ENCODE measurements around the gene MRRF. TPM values are rescaled to one million over a fixed set of nuclear protein-coding genes. Genes with fewer than 3 reads are reported as not detected.

The MRRF gene
- total and polyA plus RNA-seq, 7 experiments from 2014 or later, result 18.6 to 35.8 (median 31.8) TPM

DNA sequence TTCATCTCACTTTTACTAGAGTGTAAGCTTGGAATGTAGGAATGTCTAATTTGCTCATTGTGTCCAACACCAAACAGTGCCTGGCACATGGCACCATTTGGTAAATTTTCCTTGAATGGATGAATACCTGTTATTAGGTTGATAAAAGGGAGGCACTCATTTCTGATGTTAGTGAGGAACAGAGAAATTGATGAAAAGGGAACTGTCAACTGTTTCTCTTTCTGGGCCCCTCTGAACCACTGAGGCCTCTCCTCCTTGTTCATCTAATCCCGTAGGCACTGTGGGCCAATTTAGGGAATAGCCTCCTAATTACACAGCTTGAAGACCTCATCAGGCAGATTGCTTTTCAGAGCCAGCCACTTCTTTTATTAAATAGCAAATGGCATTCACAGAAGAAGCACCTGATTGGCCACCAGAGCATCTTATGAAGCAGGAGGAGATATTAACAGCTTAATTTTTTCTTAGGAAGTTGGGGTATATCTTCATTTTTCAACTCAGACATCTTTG, 22.6 kb downstream of the MRRF start:
- Mint-ChIP-seq H3K9me3 (no peaks in the 10 kb centered on the region), H3K4me3 (no peak overlapping the region), H3K4me1 (peaks cover 0 to 1% (median 0%) of the 10 kb centered on the region in 7 donors), H3K36me3 (peaks cover 10 to 66% (median 33%) of the 10 kb centered on the region in 5 donors), H3K27ac (no peak overlapping the region), H3K27me3 (no peaks in the 10 kb centered on the region)
- no peak for DNase-seq
- POLR2A ChIA-PET, result no interaction called here
- Histone ChIP-seq H3K27ac (ENCODE audit: low read depth, low read length) (no peak overlapping the region), H3K36me3 (ENCODE audit: control insufficient read depth in 2 of 3, insufficient read depth in 3 of 3, low read length in 3 of 3) (peaks cover 0 to 63% (median 3%) of the 10 kb centered on the region in 3 experiments), H3K4me1 (ENCODE audit: control insufficient read depth in 2 of 2, insufficient read depth in 2 of 2, low read length in 2 of 2) (no peaks in the 10 kb centered on the region), H3K27me3 (ENCODE audit: control insufficient read depth in 2 of 2, insufficient read depth in 2 of 2, low read length in 2 of 2) (no peaks in the 10 kb centered on the region), H3K4me3 (ENCODE audit: low read length) (no peak overlapping the region), H3K9me3 (ENCODE audit: control insufficient read depth in 2 of 3, low read length in 3 of 3) (no peaks in the 10 kb centered on the region)
- CTCF ChIA-PET, result no interaction called here
- no peak for ATAC-seq
- intact Hi-C loops (cut with micrococcal nuclease), result no loop called here

- Histone ChIP-seq H3K9me3 (ENCODE audit: control insufficient read depth in 2 of 3, low read length in 3 of 3) (no peaks in the 10 kb centered on the region), H3K4me3 (ENCODE audit: low read length) (no peak overlapping the region), H3K4me1 (ENCODE audit: control insufficient read depth in 2 of 2, insufficient read depth in 2 of 2, low read length in 2 of 2) (no peaks in the 10 kb centered on the region), H3K27me3 (ENCODE audit: control insufficient read depth in 2 of 2, insufficient read depth in 2 of 2, low read length in 2 of 2) (no peaks in the 10 kb centered on the region), H3K36me3 (ENCODE audit: control insufficient read depth in 2 of 3, insufficient read depth in 3 of 3, low read length in 3 of 3) (peaks cover 0 to 66% (median 16%) of the 10 kb centered on the region in 3 experiments), H3K27ac (ENCODE audit: low read depth, low read length) (no peak overlapping the region)
- no peak for ATAC-seq
- POLR2A ChIA-PET, result no interaction called here
- H3K36me3 Mint-ChIP-seq, result peaks cover 17 to 77% (median 36%) of the 10 kb centered on the region in 5 donors
- no peaks in the 10 kb centered on the region for H3K9me3 Mint-ChIP-seq
- H3K27ac Mint-ChIP-seq, result no peak overlapping the region
- intact Hi-C loops (cut with micrococcal nuclease), result no loop called here
- no peak for DNase-seq
- H3K4me1 Mint-ChIP-seq, result no peaks in the 10 kb centered on the region
- CTCF ChIA-PET, result no interaction called here
- H3K4me3 Mint-ChIP-seq, result no peak overlapping the region
- H3K27me3 Mint-ChIP-seq, result no peaks in the 10 kb centered on the region
Measured at GRCh38 chr9:122291458-122291857, 26.8 kb downstream of the MRRF start.

DNA sequence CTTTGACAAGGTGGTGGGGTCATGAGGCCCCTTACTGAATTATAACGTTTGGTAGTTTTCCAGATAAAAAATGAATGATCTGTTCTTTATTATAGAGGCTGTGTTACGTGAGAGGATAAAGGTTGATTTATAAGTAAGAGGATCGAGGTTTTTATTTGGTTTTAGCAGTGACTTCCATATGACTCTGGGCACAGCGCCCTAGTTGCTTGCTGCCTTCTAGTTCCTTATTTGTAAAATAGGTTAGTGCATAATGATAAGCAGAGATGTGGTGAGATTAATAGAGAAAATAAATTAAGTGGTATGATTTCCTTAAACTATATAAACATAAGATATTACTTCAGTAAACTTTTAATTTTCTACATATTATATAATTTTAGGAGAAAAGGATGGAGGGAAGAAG, 29.8 kb downstream of the MRRF start:
- peaks cover 16 to 71% (median 30%) of the 10 kb centered on the region in 5 donors for H3K36me3 Mint-ChIP-seq
- H3K27me3 Mint-ChIP-seq, result no peaks in the 10 kb centered on the region
- intact Hi-C loops (cut with micrococcal nuclease), result no loop called here
- Histone ChIP-seq H3K4me3 (ENCODE audit: low read length) (no peak overlapping the region), H3K36me3 (ENCODE audit: control insufficient read depth in 2 of 3, insufficient read depth in 3 of 3, low read length in 3 of 3) (peaks cover 0 to 62% (median 13%) of the 10 kb centered on the region in 3 experiments), H3K9me3 (ENCODE audit: control insufficient read depth in 2 of 3, low read length in 3 of 3) (no peaks in the 10 kb centered on the region), H3K27me3 (ENCODE audit: control insufficient read depth in 2 of 2, insufficient read depth in 2 of 2, low read length in 2 of 2) (no peaks in the 10 kb centered on the region), H3K4me1 (ENCODE audit: control insufficient read depth in 2 of 2, insufficient read depth in 2 of 2, low read length in 2 of 2) (no peaks in the 10 kb centered on the region), H3K27ac (ENCODE audit: low read depth, low read length) (no peak overlapping the region)
- DNase-seq (no peak), ATAC-seq (no peak)
- ChIA-PET CTCF (no interaction called here), POLR2A (interaction anchor here (0.6 kb wide), 1 partner anchor 41 kb away, joined by 4 read pairs; no protein-coding TSS in a partner anchor)
- peaks cover 0 to 3% (median 0%) of the 10 kb centered on the region in 7 donors for H3K4me1 Mint-ChIP-seq
- no peak overlapping the region for H3K27ac Mint-ChIP-seq
- no peaks in the 10 kb centered on the region for H3K9me3 Mint-ChIP-seq
- H3K4me3 Mint-ChIP-seq, result no peak overlapping the region

DNA sequence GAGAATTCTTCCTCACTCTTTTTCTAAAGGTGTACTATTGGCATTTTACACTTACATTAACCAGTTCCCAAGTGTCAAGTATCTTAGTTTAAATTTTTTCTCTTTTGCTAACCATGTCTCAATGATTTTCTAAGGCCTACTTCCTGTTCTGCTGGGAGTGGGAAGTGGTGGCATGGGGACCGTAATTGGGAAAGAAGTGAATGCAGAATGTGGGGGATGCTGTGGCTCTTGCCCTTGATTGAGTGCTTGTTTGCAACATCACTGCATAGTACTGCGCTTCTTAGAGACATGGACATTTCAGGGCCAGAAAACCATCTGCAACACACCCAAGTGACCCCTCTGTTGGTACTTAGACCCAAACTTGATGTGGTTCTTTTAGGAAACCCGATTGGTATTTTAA, 32.8 kb downstream of the MRRF start:
- intact Hi-C loops (cut with micrococcal nuclease), result no loop called here
- H3K27me3 Mint-ChIP-seq, result no peaks in the 10 kb centered on the region
- CTCF ChIA-PET, result no interaction called here
- H3K4me3 ChIP-seq (ENCODE audit: low read length), result no peak overlapping the region
- ATAC-seq, result no peak
- no peak overlapping the region for H3K27ac Mint-ChIP-seq
- DNase-seq, result no peak
- H3K36me3 ChIP-seq (ENCODE audit: control insufficient read depth in 2 of 3, insufficient read depth in 3 of 3, low read length in 3 of 3), result peaks cover 0 to 56% (median 13%) of the 10 kb centered on the region in 3 experiments
- H3K4me3 Mint-ChIP-seq, result no peak overlapping the region
- no peaks in the 10 kb centered on the region for H3K27me3 ChIP-seq (ENCODE audit: control insufficient read depth in 2 of 2, insufficient read depth in 2 of 2, low read length in 2 of 2)
- H3K4me1 ChIP-seq (ENCODE audit: control insufficient read depth in 2 of 2, insufficient read depth in 2 of 2, low read length in 2 of 2), result no peaks in the 10 kb centered on the region
- no peaks in the 10 kb centered on the region for H3K9me3 ChIP-seq (ENCODE audit: control insufficient read depth in 2 of 3, low read length in 3 of 3)
- H3K36me3 Mint-ChIP-seq, result peaks cover 10 to 72% (median 31%) of the 10 kb centered on the region in 5 donors
- POLR2A ChIA-PET, result interaction anchor here (0.5 kb wide), 1 partner anchor 53 kb away, joined by 6 read pairs; no protein-coding TSS in a partner anchor
- no peaks in the 10 kb centered on the region for H3K9me3 Mint-ChIP-seq
- H3K4me1 Mint-ChIP-seq, result peaks cover 0 to 8% (median 0%) of the 10 kb centered on the region in 7 donors
- H3K27ac ChIP-seq (ENCODE audit: low read depth, low read length), result no peak overlapping the region

DNA sequence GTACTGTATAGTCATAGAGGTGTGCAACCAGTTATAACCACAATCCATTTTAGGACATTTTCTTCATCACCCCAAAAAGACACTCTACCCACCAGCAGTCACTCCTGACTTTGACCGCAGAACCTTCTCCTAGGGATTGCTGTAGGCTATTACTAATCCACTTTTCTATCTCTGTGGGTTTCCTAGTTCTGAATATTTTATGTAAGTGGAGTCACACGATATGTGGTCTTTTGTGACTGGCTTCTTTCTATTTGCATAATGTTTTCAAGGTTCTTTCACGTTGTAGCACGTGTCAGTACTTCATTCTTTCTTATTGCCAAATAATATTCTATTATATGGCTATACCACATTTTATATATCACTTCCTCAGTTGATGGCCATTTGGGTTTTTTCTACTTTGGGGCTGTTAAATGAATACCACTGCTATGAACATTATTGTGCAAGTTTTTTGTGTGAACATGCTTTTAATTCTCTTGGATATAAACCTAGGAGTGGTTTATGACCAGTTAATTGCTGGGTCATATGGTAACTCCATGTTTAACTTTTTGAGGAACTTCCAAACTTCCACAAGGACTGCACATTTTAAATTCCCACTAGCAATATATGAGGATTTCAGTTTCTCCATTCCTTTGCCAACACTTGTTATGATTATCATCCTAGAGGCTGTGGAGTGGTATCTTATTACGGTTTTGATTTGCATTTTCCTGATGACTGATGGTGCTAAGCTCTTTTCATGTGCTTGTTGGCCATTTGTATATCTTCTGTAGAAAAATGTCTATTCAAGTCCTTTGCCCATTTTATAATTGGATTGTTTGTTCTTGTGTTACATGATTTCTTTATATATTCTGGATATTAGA, 37.8 kb downstream of the MRRF start:
- Histone ChIP-seq H3K36me3 (ENCODE audit: control insufficient read depth in 2 of 3, insufficient read depth in 3 of 3, low read length in 3 of 3) (peaks cover 0 to 56% (median 0%) of the 10 kb centered on the region in 3 experiments), H3K9me3 (ENCODE audit: control insufficient read depth in 2 of 3, low read length in 3 of 3) (no peaks in the 10 kb centered on the region), H3K27ac (ENCODE audit: low read depth, low read length) (no peak overlapping the region), H3K27me3 (ENCODE audit: control insufficient read depth in 2 of 2, insufficient read depth in 2 of 2, low read length in 2 of 2) (no peaks in the 10 kb centered on the region), H3K4me3 (ENCODE audit: low read length) (no peak overlapping the region), H3K4me1 (ENCODE audit: control insufficient read depth in 2 of 2, insufficient read depth in 2 of 2, low read length in 2 of 2) (no peaks in the 10 kb centered on the region)
- no peak for DNase-seq
- Mint-ChIP-seq H3K36me3 (peaks cover 1 to 50% (median 20%) of the 10 kb centered on the region in 5 donors), H3K4me3 (no peak overlapping the region), H3K27me3 (no peaks in the 10 kb centered on the region), H3K27ac (no peak overlapping the region), H3K4me1 (peaks cover 0 to 13% (median 0%) of the 10 kb centered on the region in 7 donors), H3K9me3 (no peaks in the 10 kb centered on the region)
- CTCF ChIA-PET, result interaction anchor here (1.0 kb wide), 1 partner anchor 179 kb away, joined by 3 read pairs; no protein-coding TSS in a partner anchor
- no peak for ATAC-seq
- POLR2A ChIA-PET, result no interaction called here
- intact Hi-C loops (cut with micrococcal nuclease), result no loop called here

DNA sequence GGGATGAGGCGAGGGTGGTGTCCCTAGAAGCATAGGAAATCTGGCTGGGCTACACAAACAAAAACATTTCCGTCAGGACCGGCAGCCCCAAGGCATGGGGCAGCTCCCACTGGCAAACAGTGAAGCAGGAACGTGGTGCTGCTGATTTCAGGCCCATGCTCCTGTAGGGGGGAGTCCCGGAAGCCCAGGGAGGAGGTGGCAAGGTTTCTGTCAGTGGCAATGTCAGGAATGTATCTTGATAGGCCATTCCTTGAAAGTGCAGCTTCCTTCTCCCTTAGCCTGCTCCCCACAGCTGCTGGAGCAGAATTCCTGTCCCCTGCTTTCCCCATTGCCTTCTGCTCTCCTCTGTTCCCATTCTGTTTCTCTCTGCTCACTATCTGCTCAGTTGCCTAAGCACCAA, 42.4 kb downstream of the MRRF start:
- Mint-ChIP-seq H3K4me3 (no peak overlapping the region), H3K27me3 (no peaks in the 10 kb centered on the region), H3K36me3 (peaks cover 7 to 43% (median 9%) of the 10 kb centered on the region in 5 donors), H3K9me3 (no peaks in the 10 kb centered on the region), H3K4me1 (peaks cover 0 to 16% (median 0%) of the 10 kb centered on the region in 7 donors), H3K27ac (peak overlapping the region in 1 of 9 donors; percentile 1)
- CTCF ChIA-PET, result interaction anchor here (1.7 kb wide), 1 partner anchor 43 kb away, joined by 5 read pairs; no protein-coding TSS in a partner anchor
- Histone ChIP-seq H3K4me3 (ENCODE audit: low read length) (no peak overlapping the region), H3K4me1 (ENCODE audit: control insufficient read depth in 2 of 2, insufficient read depth in 2 of 2, low read length in 2 of 2) (no peaks in the 10 kb centered on the region), H3K9me3 (ENCODE audit: control insufficient read depth in 2 of 3, low read length in 3 of 3) (no peaks in the 10 kb centered on the region), H3K36me3 (ENCODE audit: control insufficient read depth in 2 of 3, insufficient read depth in 3 of 3, low read length in 3 of 3) (peaks cover 0 to 54% (median 5%) of the 10 kb centered on the region in 3 experiments), H3K27ac (ENCODE audit: low read depth, low read length) (no peak overlapping the region), H3K27me3 (ENCODE audit: control insufficient read depth in 2 of 2, insufficient read depth in 2 of 2, low read length in 2 of 2) (no peaks in the 10 kb centered on the region)
- POLR2A ChIA-PET, result no interaction called here
- no peak for DNase-seq
- intact Hi-C loops (cut with micrococcal nuclease), result no loop called here
- ATAC-seq, result no peak
